SK-N-SH (cell line): ENCODE measurements around the gene MUC20. TPM values are rescaled to one million over a fixed set of nuclear protein-coding genes. Genes with fewer than 3 reads are reported as not detected.

Source experiments
- CTCF ChIA-PET: fragments of 300-600, 350-600 bp; formaldehyde crosslinking; extraction: SDS; loops from one replicate; lab custom pipeline; 2021; lab: Yijun Ruan, JAX
- POLR2A ChIA-PET: fragments of 350-600 bp; sonication (Branson Sonifier 250); formaldehyde crosslinking; extraction: SDS; loops from one replicate; lab custom pipeline; 2020; ENCODE audit warnings: antibody characterized with exemption, inconsistent platforms; lab: Yijun Ruan, JAX
- DNase-seq: peaks from one replicate; pipeline ENCODE4 v3.0.0; 2012
- H2AFZ ChIP-seq: fragments of 200-600 bp; sonication (generic); 2 replicates; pipeline ENCODE4 v1.8.1; 2016; ENCODE audit warnings: antibody characterized with exemption, mild to moderate bottlenecking, low read depth
- H3F3A ChIP-seq: fragments of 200-600 bp; sonication (generic); replicated peaks from 2 replicates; pipeline ENCODE3; 2016; ENCODE audit warnings: antibody characterized with exemption, mild to moderate bottlenecking; ENCODE audit not compliant: insufficient read depth
- H3K27ac ChIP-seq, 2 experiments: fragments of 200-500 bp in 1 of 2; fragments of 200-600 bp in 1 of 2; sonication (Bioruptor generic) in 1 of 2; sonication (generic), shearing (Covaris generic) in 1 of 2; 2 replicates each; pipeline versions ENCODE4 v1.5.1 to v1.6.1; 2014 to 2016; ENCODE audit warnings: low read depth in 2 of 2, inconsistent platforms in 1 of 2, low read length in 1 of 2, mild to moderate bottlenecking in 1 of 2, mixed read lengths in 1 of 2
- H3K27me3 ChIP-seq: fragments of 200-600 bp; sonication (generic), shearing (Covaris generic); 2 replicates; pipeline ENCODE4 v1.6.1; 2016; ENCODE audit warnings: mixed run types; ENCODE audit not compliant: insufficient read depth
- H3K36me3 ChIP-seq, 2 experiments: fragments of 200-500 bp in 1 of 2; fragments of 200-600 bp in 1 of 2; sonication (Bioruptor generic) in 1 of 2; sonication (generic) in 1 of 2; replicated peaks in 1 of 2; 2 replicates each; pipeline versions ENCODE3 to v1.5.1; 2014 to 2016; ENCODE audit warnings: low read length in 1 of 2, mild to moderate bottlenecking in 1 of 2; ENCODE audit not compliant: insufficient read depth in 2 of 2, control insufficient read depth in 1 of 2
- H3K4me1 ChIP-seq, 2 experiments: fragments of 200-500 bp in 1 of 2; fragments of 200-600 bp in 1 of 2; sonication (Bioruptor generic) in 1 of 2; sonication (generic), shearing (Covaris generic) in 1 of 2; 2 replicates each; pipeline versions ENCODE4 v1.5.1 to v1.6.1; 2014 to 2016; ENCODE audit warnings: low read depth in 1 of 2, low read length in 1 of 2, mixed run types in 1 of 2; ENCODE audit not compliant: insufficient read depth in 2 of 2, control insufficient read depth in 1 of 2
- H3K4me2 ChIP-seq: fragments of 200-600 bp; sonication (generic), shearing (Covaris generic); 2 replicates; pipeline ENCODE4 v1.6.1; 2017; ENCODE audit warnings: mixed run types
- H3K4me3 ChIP-seq, 2 experiments: fragments of 200-500 bp in 1 of 2; fragments of 200-600 bp in 1 of 2; sonication (Bioruptor generic) in 1 of 2; sonication (generic), shearing (Covaris generic) in 1 of 2; 2 replicates each; pipeline versions ENCODE4 v1.5.1 to v1.8.1; 2014 to 2016; ENCODE audit warnings: low read depth in 2 of 2, inconsistent platforms in 1 of 2, low read length in 1 of 2, mild to moderate bottlenecking in 1 of 2, mixed read lengths in 1 of 2, moderate library complexity in 1 of 2
- H3K79me2 ChIP-seq: fragments of 200-600 bp; sonication (generic); 2 replicates; pipeline ENCODE4 v1.8.1; 2017; ENCODE audit warnings: mild to moderate bottlenecking; ENCODE audit not compliant: insufficient read depth
- H3K9ac ChIP-seq: fragments of 200-600 bp; sonication (generic); 2 replicates; pipeline ENCODE4 v1.6.1; 2017; ENCODE audit warnings: mixed run types
- H3K9me2 ChIP-seq: fragments of 200-600 bp; sonication (generic); 2 replicates; pipeline ENCODE4 v1.6.1; 2017; ENCODE audit warnings: mixed run types
- H3K9me3 ChIP-seq: fragments of 200-600 bp; sonication (generic); 2 replicates; pipeline ENCODE4 v1.6.1; 2017; ENCODE audit warnings: mixed run types, mild to moderate bottlenecking, moderate library complexity
- H4K20me1 ChIP-seq: fragments of 200-600 bp; sonication (generic); 2 replicates; pipeline ENCODE4 v1.6.1; 2017; ENCODE audit warnings: mild to moderate bottlenecking, mixed run types; ENCODE audit not compliant: insufficient read depth
- CHD2 ChIP-seq: fragments of 150-350 bp; IDR thresholded peaks from 2 replicates; pipeline ENCODE4 v1.6.1; 2018; ENCODE audit warnings: low read length; ENCODE audit not compliant: partially characterized antibody
- ELF1 ChIP-seq: IDR thresholded peaks from 2 replicates; pipeline ENCODE4 v1.4.0; 2012
- EP300 ChIP-seq, 2 experiments: IDR thresholded peaks; 2 replicates each; pipeline versions ENCODE4 v1.4.0 to v1.6.1; 2012; ENCODE audit warnings: borderline replicate concordance in 1 of 2, low read depth in 1 of 2, low read length in 1 of 2
- EZH2phosphoT487 ChIP-seq: fragments of 200-600 bp; sonication (generic); IDR thresholded peaks from 2 replicates; pipeline ENCODE4 v1.6.1; 2017; ENCODE audit warnings: low read depth, mixed run types, mild to moderate bottlenecking, antibody characterized with exemption, moderate library complexity, borderline replicate concordance
- FOXJ3 ChIP-seq: sonication (generic); formaldehyde crosslinking; IDR thresholded peaks from 2 replicates; pipeline ENCODE4 v1.5.1; 2020; ENCODE audit warnings: mild to moderate bottlenecking, missing genetic modification reagents
- FOXM1 ChIP-seq: IDR thresholded peaks from 2 replicates; pipeline ENCODE4 v1.4.0; 2012; ENCODE audit warnings: low read depth, mild to moderate bottlenecking
- GATA2 ChIP-seq: sonication (generic); formaldehyde crosslinking; IDR thresholded peaks from 2 replicates; pipeline ENCODE4 v1.5.0; 2020; ENCODE audit warnings: mild to moderate bottlenecking, missing genetic modification reagents
- IRF3 ChIP-seq: fragments of 150-350 bp; IDR thresholded peaks from 2 replicates; pipeline ENCODE4 v1.6.1; 2016; ENCODE audit warnings: mild to moderate bottlenecking, low read depth, low read length
- MXI1 ChIP-seq: IDR thresholded peaks from 2 replicates; pipeline ENCODE4 v1.6.1; 2012; ENCODE audit warnings: mild to moderate bottlenecking, low read depth, low read length, improper control_type of control experiment
- NFIC ChIP-seq: IDR thresholded peaks from 2 replicates; pipeline ENCODE4 v1.4.0; 2012; ENCODE audit warnings: borderline replicate concordance
- NRF1 ChIP-seq: IDR thresholded peaks from 2 replicates; pipeline ENCODE4 v1.6.1; 2012; ENCODE audit warnings: low read depth, mild to moderate bottlenecking, low read length
- POLR2AphosphoS5 ChIP-seq: IDR thresholded peaks from 2 replicates; pipeline ENCODE4 v1.6.1; 2012; ENCODE audit warnings: low read depth, low read length
- RAD21 ChIP-seq: IDR thresholded peaks from 2 replicates; pipeline ENCODE4 v1.6.1; 2012; ENCODE audit warnings: mild to moderate bottlenecking, low read length
- RCOR1 ChIP-seq: fragments of 150-350 bp; IDR thresholded peaks from 2 replicates; pipeline ENCODE4 v1.6.1; 2017; ENCODE audit warnings: antibody characterized with exemption, low read length
- RFX5 ChIP-seq: IDR thresholded peaks from 2 replicates; pipeline ENCODE4 v1.6.1; 2012; ENCODE audit warnings: mild to moderate bottlenecking, improper control_type of control experiment, low read length
- TAF1 ChIP-seq: IDR thresholded peaks from 2 replicates; pipeline ENCODE4 v1.6.1; 2012; ENCODE audit warnings: low read depth, mild to moderate bottlenecking, low read length, moderate library complexity, borderline replicate concordance
- TEAD4 ChIP-seq: IDR thresholded peaks from 2 replicates; pipeline ENCODE4 v1.4.0; 2012; ENCODE audit warnings: mild to moderate bottlenecking, borderline replicate concordance; ENCODE audit not compliant: insufficient read depth
- YY1 ChIP-seq: IDR thresholded peaks from 2 replicates; pipeline ENCODE4 v1.4.0; 2012; ENCODE audit warnings: low read depth, mild to moderate bottlenecking
- WGBS: methylation state at CpG from one replicate; pipeline ENCODE4 v1.1.6; 2017; ENCODE audit warnings: low lambda C conversion rate; 5-methylcytosine and 5-hydroxymethylcytosine counted together
- polyA plus RNA-seq, 3 experiments: library from polyadenylated mRNA; depleted of rRNA; stranded (reverse); fragments of >200 nt; gene quantifications; 2 replicates each; pipeline ENCODE4 v1.2.3, GENCODE V29; 2012
- TF ChIP-seq, protein P1 (sequence below): fragments of 150-350 bp; IDR thresholded peaks from 2 replicates; pipeline ENCODE4 v1.6.1; 2017; ENCODE audit warnings: antibody characterized with exemption, low read length, low read depth, borderline replicate concordance
- TF ChIP-seq, protein P2 (sequence below): IDR thresholded peaks from 2 replicates; pipeline ENCODE4; 2012

The MUC20 gene
- polyA plus RNA-seq, 1 of the 3 experiments (the other 2 are of a cell fraction): 0.31 TPM

GRCh38 chr3:195714380-195715011, 6.3 kb upstream of the MUC20 start:
- CTCF ChIA-PET: interaction anchor here (1.0 kb wide), 1 partner anchor 136 kb away, joined by 3 read pairs; no protein-coding TSS in a partner anchor
- H3K4me2 ChIP-seq: no peak overlapping the region
- no peak overlapping the region for H2AFZ ChIP-seq
- 71% methylated on average over 6 of the region's 6 CpGs for WGBS
- H3F3A ChIP-seq: no peaks in the 10 kb centered on the region
- no peaks in the 10 kb centered on the region for H3K36me3 ChIP-seq
- no peaks in the 10 kb centered on the region for H3K27me3 ChIP-seq
- H4K20me1 ChIP-seq: no peaks in the 10 kb centered on the region
- DNase-seq: no peak
- H3K9me3 ChIP-seq: no peaks in the 10 kb centered on the region
- POLR2A ChIA-PET: no interaction called here
- no peak overlapping the region for H3K27ac ChIP-seq
- H3K4me1 ChIP-seq: no peaks in the 10 kb centered on the region
- no peak for TF ChIP-seq MXI1
- no peak for TF ChIP-seq EZH2phosphoT487
- TF ChIP-seq IRF3: no peak
- TF ChIP-seq FOXM1: no peak
- no peak for TF ChIP-seq EP300 (IDR thresholded peaks at IDR 0.05; ENCODE audit: borderline replicate concordance in 1 of 2, low read depth in 1 of 2, low read length in 1 of 2)
- no peak for TF ChIP-seq RCOR1
- TF ChIP-seq NFIC: no peak
- TF ChIP-seq NRF1: no peak
- TF ChIP-seq CHD2: no peak
- TF ChIP-seq FOXJ3 (CRISPR knock-in tag): no peak
- TF ChIP-seq, protein P1, sequence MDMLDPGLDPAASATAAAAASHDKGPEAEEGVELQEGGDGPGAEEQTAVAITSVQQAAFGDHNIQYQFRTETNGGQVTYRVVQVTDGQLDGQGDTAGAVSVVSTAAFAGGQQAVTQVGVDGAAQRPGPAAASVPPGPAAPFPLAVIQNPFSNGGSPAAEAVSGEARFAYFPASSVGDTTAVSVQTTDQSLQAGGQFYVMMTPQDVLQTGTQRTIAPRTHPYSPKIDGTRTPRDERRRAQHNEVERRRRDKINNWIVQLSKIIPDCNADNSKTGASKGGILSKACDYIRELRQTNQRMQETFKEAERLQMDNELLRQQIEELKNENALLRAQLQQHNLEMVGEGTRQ: no peak
- TF ChIP-seq ELF1: no peak
- no peak for TF ChIP-seq YY1
- TF ChIP-seq TEAD4: no peak
- no peak for TF ChIP-seq RAD21
- TF ChIP-seq TAF1: no peak
- TF ChIP-seq GATA2 (CRISPR knock-in tag): no peak
- TF ChIP-seq, protein P2, sequence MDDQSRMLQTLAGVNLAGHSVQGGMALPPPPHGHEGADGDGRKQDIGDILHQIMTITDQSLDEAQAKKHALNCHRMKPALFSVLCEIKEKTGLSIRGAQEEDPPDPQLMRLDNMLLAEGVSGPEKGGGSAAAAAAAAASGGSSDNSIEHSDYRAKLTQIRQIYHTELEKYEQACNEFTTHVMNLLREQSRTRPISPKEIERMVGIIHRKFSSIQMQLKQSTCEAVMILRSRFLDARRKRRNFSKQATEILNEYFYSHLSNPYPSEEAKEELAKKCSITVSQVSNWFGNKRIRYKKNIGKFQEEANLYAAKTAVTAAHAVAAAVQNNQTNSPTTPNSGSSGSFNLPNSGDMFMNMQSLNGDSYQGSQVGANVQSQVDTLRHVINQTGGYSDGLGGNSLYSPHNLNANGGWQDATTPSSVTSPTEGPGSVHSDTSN: no peak
- no peak for TF ChIP-seq POLR2AphosphoS5
- TF ChIP-seq RFX5: no peak
- H3K9ac ChIP-seq: no peak overlapping the region
- H3K9me2 ChIP-seq: no peaks in the 10 kb centered on the region
- no peak overlapping the region for H3K4me3 ChIP-seq
- no peaks in the 10 kb centered on the region for H3K79me2 ChIP-seq
